Astrocyte of the cerebellum (primary cell): Measurements from ENCODE around the gene PPP3CA.

Source experiments
- DNase-seq: peaks from one replicate; pipeline ENCODE4 v3.0.0-alpha.2; 2011; ENCODE audit warnings: low read depth
- H3K4me3 ChIP-seq: 2 replicates; pipeline ENCODE4 v1.5.1; 2011; ENCODE audit warnings: mild to moderate bottlenecking, low read depth, low read length, moderate library complexity
- CTCF ChIP-seq: IDR thresholded peaks from 2 replicates; pipeline ENCODE4 v1.5.1; 2012; ENCODE audit warnings: low read length, low read depth, moderate library complexity, mild to moderate bottlenecking; ENCODE audit errors: missing control alignments
- in situ Hi-C: cut with HindIII; loops from 2 replicates; pipeline ENCODE4 v1.10.0; 2017; ENCODE audit warnings: low sequenced_read_pairs

PPP3CA gene

GRCh38 chr4:101280866-101281600, 66.3 kb downstream of the PPP3CA start:
- in situ Hi-C loops, result loop anchor here (5.0 kb wide), 1 partner anchor 61 kb away; no protein-coding TSS in a partner anchor
- TF ChIP-seq CTCF, result no peak
- DNase-seq, result no peak
- H3K4me3 ChIP-seq, result no peak overlapping the region

DNA sequence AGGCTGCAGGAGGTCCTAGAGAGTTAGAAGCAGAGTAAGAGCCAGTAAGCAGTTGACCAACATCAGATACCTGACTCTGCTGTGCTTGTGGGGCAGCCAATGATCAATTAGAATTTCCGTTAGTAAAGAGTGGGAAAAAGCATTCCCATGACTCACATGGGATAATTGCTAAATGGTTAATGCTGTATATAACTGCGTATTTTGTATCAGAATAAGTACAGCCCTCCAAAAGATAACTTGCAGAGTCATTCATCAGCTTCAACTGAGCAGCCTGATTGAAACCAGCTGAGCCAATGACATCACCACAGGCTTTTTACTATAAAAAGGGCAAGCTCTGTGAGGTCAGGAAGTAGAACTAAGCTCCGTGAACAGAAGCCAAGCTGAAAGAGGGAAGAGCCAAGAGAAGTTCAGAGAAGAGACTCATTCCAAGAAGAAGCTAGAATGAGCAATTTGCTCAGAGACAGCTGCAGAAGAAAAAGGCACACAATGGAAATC, 67.9 kb downstream of the PPP3CA start:
- no peak for TF ChIP-seq CTCF
- in situ Hi-C loops, result no loop called here
- peak; percentile 87 for DNase-seq
- H3K4me3 ChIP-seq, result no peak overlapping the region

DNA sequence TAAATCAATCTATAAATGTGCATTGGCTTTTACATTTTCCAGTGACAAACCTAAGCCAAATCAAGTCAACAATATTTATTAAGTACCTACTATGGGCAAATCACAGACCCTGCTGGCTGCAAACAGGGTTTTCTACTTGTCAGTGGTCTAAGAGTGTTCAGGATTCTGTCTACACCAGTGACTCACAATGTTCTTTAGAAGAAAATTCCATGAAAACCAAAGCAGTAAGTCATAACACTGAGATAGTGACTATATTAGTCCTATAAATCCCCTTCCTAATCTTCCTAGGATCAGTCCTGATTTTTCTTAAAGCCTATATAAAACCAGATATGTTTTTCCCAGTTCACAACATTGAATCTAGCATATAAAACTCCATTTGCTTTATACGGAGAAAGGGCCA, 69.7 kb downstream of the PPP3CA start:
- no peak for TF ChIP-seq CTCF
- peak; percentile 15 for DNase-seq
- in situ Hi-C loops, result no loop called here
- no peak overlapping the region for H3K4me3 ChIP-seq

- no peak for TF ChIP-seq CTCF
- no peak overlapping the region for H3K4me3 ChIP-seq
- DNase-seq, result no peak
- in situ Hi-C loops, result no loop called here
Measured at GRCh38 chr4:101276661-101277060, 70.7 kb downstream of the PPP3CA start.

- in situ Hi-C loops, result no loop called here
- H3K4me3 ChIP-seq, result no peak overlapping the region
- no peak for TF ChIP-seq CTCF
- DNase-seq, result no peak
Measured at GRCh38 chr4:101274888-101275752, 72.2 kb downstream of the PPP3CA start.

- in situ Hi-C loops, result no loop called here
- H3K4me3 ChIP-seq, result no peak overlapping the region
- TF ChIP-seq CTCF, result no peak
- DNase-seq, result no peak
Measured at GRCh38 chr4:101271516-101271915, 75.8 kb downstream of the PPP3CA start.
